NK-92 treated with Interleukin-12 subunit alpha and Interleukin-12 subunit beta, amount 100 ng/mL, for 24 hours (cell line): ENCODE measurements around the gene LRRFIP2.
"Not testable (repeated sequence)": the region's sequence is repeated elsewhere in the genome, so short reads cannot be mapped to it uniquely, and the experiment has no call there.

Experiments used
- DNase-seq: peaks from one replicate; lab custom pipeline; 2025; lab: John Stamatoyannopoulos, UW

Gene LRRFIP2

GRCh38 chr3:37183976-37184375 is 9.6 kb upstream of the LRRFIP2 start:
- DNase-seq, result no peak

GRCh38 chr3:37183375-37183831 is 9.0 kb upstream of the LRRFIP2 start:
- DNase-seq, result no peak

- no peak for DNase-seq
Measured at GRCh38 chr3:37182816-37183215, 8.4 kb upstream of the LRRFIP2 start.

- no peak for DNase-seq
Measured at GRCh38 chr3:37181756-37182155, 7.4 kb upstream of the LRRFIP2 start.

- DNase-seq, result no peak
Measured at GRCh38 chr3:37179144-37179967, 5.0 kb upstream of the LRRFIP2 start.

GRCh38 chr3:37173806-37174205 is 576 bp downstream of the LRRFIP2 start:
- no peak for DNase-seq

DNA sequence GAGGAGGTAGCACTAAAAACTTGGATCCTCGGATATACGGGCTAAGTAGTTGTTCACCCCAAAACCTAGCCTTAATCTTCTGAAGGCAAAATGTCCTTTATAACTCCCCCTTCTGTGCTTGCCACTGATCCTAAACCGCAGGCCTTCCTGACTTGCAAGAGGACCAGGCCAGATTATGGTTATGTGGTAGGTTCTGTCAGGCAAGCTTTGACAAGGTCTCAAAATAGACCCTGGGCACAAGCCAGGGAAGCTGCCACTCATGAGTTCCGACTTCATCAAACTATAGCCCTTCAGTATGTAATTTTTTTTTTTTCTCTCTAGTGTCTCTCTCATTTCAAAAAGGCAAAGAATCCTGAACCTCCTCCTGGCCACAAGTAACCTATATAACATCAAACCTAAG is 3.2 kb downstream of the LRRFIP2 start:
- DNase-seq, result no peak

DNA sequence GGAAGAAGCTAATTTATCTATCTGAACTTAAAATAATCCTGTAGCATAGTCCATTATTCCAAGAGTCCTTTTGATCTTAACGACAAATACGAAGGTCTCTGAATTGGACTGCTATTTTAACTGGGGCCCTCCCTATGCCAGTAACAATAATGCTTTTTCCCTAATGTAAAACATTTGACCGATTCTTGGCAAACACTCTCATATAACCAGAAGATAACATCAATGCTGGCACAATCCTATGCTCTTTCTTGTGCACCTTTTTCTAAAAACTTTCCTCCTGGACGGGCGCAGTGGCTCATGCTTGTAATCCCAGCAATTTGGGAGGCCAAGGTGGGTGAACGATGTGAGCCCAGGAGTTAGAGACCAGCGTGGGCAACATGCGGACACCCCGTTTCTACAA is 3.9 kb downstream of the LRRFIP2 start:
- no peak for DNase-seq

- DNase-seq, result no peak
Measured at GRCh38 chr3:37170060-37170459, 4.3 kb downstream of the LRRFIP2 start.

DNA sequence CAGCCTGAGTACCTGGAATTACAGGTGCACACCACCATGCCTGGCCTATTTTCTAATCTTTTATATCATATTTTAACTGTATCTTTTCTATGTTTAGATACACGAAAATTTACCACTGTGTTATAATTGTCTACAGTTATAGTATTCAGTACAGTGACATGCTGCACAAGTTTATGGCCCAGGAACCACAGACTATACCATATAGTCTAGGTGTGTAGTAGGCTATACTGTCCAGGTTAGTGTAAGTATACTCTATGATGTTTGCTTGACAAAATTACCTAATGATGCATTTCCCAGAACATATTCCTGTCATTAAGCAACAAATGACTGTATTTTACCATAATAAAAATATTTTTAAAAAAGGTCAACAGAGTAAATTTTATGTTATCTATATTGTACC is 5.5 kb downstream of the LRRFIP2 start:
- no peak for DNase-seq

DNA sequence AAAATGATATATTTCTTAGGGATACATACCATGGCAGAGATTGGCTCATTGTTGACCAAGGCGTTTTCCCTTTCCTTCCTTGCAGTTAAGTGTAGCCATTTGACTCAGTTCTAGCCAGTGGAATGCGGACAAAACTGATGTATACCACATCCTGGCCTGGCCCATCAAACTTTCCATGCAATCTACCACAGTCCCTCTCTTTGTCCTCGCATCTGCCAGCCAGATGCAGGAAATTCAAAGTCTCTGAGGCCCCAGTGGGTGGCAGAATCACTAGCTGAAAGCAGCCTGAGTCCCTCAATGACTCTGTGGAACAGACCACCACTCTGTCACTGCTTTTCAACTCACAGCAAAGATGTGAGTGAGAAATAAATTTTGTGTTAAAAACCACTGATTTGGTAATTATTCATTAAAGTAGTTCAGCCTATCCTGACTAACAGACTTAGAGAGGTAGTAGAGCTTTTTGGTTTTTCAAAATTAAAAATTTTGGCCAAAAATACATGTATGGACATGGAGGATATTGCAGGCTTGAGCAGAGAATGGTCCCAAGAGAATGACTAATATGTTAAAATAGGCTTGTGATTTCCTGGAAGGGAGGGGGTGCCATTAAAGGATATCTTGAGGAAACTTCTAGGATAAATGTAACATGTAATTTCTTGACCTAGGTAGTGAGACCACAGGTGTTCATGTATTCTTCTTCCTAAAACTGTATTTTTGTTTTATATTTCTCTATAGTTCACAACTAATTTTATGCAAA is 10.9 kb downstream of the LRRFIP2 start:
- DNase-seq, result no peak

- no peak for DNase-seq
Measured at GRCh38 chr3:37162501-37163245, 11.7 kb downstream of the LRRFIP2 start.

- DNase-seq, result no peak
Measured at GRCh38 chr3:37161351-37161750, 13.0 kb downstream of the LRRFIP2 start.

- no peak for DNase-seq
Measured at GRCh38 chr3:37155782-37156181, 18.6 kb downstream of the LRRFIP2 start.

DNA sequence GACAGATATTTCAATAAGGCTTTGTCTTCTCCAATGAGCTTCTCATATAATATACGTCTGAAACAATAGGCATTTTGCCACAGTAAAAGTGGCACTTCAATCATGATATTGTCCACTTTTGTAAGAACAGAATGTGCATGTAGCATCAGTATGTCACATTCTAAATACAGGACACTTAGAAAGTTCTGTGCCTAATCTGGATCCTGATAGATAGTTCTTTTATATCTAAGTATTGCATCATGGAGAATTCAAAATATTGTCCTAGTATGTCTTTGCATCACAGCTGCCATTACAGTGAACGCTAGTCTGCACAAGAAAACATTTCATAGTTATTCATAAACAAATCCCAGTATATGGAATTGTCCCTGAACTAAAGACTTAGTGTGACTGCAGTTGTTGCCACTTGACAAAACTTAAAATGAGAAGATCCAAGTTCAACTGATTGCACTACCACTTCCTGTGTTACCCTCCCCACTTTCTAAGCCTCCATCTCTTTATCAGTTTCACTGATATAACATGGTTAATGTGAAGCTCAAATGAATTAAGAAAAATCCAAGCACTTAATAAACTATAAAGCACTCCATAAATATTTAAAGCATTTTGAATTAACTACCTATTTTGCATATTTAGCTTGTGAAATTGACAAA is 19.6 kb downstream of the LRRFIP2 start:
- DNase-seq, result no peak

DNA sequence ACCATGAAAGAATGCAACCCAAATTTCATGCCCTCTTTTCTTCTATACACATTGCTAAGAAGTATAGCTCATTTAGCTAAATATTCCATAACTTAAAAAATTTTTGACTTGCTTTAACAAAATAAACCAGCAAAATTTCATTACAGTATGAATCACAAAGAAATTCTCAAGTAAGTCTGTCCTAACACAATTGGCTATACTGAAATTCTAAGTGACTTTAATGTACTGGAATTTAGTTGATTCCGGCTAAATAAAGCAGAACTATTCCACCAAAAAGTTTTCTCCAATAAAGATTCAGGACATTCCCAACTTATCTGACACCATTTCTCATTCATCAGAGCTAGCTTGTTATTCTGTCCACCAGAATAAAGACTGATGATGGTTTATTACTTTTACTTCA is 23.8 kb downstream of the LRRFIP2 start:
- DNase-seq, result no peak

DNA sequence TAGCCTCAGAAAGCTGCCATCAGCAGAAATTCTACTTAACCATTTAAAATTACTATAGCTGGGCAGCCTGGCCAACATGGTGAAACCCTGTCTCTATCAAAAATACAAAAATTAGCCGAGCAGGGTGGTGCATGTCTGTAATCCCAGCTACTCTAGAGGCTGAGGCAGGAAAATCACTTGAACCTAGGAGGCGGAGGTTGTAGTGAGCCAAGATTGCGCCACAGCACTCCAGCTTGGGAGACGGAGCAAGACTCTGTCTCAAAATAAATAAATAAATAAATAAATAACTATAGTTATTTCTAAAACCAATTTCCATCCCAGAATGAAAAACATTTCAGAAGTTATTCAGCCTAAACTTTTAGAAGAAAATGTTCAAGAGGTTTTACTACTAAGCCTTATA is 25.1 kb downstream of the LRRFIP2 start:
- no peak for DNase-seq

DNA sequence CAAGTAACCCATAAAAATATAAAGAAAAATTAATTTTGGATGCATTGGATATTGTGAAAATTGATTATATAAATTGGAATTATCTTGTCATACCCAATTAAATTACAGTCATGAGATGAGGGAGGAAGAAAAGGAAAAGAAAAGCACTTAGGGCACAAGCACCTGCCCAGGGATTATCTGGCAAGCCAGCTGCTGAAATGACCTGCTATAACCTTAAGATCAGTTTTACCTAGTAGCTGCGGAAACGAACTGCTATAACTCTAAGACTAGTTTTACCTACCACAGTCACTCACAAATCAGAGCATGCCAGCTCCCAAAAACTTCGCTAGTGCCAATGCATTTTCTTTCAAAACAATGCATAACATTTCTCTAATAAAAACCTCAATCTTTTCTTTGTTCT is 26.2 kb downstream of the LRRFIP2 start:
- DNase-seq, result no peak

DNA sequence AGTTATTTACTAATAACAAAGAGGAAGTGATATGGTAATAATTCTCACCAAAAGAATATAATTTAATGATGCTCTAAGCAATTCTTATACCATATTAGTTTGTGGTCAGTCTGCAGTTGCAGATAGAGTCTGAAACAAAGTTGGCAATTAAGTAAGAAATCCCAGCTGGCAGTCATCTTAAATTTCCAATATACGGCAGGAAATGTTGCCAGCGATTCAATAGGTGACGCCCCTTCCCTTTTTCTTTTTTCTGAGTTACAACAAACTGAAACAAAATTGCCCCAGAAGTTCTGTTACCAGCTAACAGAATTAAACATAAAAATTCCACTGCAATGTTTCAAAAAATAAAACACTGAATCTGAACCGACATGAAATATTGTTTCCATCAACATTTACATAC is 26.7 kb downstream of the LRRFIP2 start:
- no peak for DNase-seq

DNA sequence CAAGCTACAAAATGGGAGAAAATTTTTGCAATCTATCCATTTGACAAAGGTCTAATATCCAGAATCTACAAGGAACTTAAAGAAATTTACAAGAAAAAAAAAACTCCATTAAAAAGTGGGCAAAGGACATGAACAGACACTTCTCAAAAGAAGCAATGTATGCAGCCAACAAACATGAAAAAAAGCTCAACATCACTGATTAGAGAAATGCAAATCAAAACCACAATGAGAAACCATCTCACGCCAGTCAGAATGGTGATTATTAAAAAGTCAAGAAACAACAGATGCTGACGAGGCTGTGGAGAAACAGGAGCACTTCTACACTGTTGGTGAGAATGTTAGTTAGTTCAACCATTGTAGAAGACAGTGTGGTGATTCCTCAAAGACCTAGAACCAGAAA is 27.5 kb downstream of the LRRFIP2 start:
- not testable (repeated sequence) for DNase-seq

- DNase-seq, result no peak
Measured at GRCh38 chr3:37145611-37146010, 28.8 kb downstream of the LRRFIP2 start.

GRCh38 chr3:37144806-37145205 is 29.6 kb downstream of the LRRFIP2 start:
- DNase-seq, result no peak
